ENCODE data around the gene PDLIM4.

DNA sequence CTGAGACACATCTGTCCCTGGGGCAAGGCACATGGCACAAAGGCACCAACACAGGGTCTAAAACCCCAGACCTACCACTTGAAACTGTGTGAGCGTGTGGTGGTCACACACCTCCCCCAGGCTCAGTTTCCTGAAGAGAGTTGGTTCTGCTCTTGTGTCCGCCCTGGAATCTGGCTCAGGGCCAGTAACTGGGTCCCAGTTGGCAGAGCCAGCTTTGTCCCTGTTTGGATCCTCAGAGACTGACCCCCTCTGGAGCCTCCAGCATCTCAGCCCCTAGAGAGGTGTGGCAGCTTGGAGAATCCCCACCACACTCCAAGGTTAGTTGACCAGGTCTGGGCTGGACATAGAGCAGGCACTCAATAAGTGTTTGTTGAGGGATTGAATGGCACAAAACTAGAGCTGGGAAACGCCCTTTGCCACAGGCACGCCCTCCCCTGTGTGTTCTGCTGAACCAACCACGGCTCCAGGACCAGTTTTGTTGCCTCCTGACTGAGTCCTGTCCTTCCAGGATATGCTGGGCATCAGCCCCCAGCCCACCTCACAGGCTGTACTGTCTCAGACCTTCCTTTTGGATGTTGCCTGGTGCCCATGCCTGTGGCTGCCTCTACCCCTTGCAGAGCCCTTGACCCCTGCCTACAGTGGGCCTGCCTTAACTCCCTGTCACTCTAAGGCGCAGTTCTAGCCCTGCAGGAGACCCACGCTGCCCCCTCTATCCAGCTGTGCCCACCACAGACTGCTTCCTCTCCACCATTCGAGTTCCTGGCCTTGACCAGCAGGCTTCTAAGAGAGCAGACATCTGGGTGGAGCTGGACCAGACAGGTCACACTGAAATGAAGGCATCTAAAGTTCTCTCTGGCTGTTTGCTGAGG, 3.8 kb upstream of the PDLIM4 start:
- TF ChIP-seq, protein P1, sequence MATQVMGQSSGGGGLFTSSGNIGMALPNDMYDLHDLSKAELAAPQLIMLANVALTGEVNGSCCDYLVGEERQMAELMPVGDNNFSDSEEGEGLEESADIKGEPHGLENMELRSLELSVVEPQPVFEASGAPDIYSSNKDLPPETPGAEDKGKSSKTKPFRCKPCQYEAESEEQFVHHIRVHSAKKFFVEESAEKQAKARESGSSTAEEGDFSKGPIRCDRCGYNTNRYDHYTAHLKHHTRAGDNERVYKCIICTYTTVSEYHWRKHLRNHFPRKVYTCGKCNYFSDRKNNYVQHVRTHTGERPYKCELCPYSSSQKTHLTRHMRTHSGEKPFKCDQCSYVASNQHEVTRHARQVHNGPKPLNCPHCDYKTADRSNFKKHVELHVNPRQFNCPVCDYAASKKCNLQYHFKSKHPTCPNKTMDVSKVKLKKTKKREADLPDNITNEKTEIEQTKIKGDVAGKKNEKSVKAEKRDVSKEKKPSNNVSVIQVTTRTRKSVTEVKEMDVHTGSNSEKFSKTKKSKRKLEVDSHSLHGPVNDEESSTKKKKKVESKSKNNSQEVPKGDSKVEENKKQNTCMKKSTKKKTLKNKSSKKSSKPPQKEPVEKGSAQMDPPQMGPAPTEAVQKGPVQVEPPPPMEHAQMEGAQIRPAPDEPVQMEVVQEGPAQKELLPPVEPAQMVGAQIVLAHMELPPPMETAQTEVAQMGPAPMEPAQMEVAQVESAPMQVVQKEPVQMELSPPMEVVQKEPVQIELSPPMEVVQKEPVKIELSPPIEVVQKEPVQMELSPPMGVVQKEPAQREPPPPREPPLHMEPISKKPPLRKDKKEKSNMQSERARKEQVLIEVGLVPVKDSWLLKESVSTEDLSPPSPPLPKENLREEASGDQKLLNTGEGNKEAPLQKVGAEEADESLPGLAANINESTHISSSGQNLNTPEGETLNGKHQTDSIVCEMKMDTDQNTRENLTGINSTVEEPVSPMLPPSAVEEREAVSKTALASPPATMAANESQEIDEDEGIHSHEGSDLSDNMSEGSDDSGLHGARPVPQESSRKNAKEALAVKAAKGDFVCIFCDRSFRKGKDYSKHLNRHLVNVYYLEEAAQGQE (IDR thresholded peaks at IDR 0.05; ENCODE audit: insufficient read depth in 1 of 2, low read depth in 2 of 2, low read length in 2 of 2) = no peak
- TF ChIP-seq POLR2AphosphoS5 (IDR thresholded peaks at IDR 0.05; ENCODE audit: low read depth, low read length) (no peak), SIN3A (IDR thresholded peaks at IDR 0.05; ENCODE audit: borderline replicate concordance, insufficient read depth, low read length) (no peak)
